Stimulated activated CD8-positive, alpha-beta memory T cell treated with anti-CD3 and anti-CD28 coated beads, Interleukin-4, amount 100 ng/mL, for 4 hours (primary cell): ENCODE data around the gene NFIA.

ENCODE experiments used
- DNase-seq, 2 donors: peaks; one replicate each; pipeline ENCODE4 v3.0.0-alpha.2; 2020; ENCODE audit warnings: low read depth in 2 of 2, low spot score in 1 of 2

The NFIA gene

DNA sequence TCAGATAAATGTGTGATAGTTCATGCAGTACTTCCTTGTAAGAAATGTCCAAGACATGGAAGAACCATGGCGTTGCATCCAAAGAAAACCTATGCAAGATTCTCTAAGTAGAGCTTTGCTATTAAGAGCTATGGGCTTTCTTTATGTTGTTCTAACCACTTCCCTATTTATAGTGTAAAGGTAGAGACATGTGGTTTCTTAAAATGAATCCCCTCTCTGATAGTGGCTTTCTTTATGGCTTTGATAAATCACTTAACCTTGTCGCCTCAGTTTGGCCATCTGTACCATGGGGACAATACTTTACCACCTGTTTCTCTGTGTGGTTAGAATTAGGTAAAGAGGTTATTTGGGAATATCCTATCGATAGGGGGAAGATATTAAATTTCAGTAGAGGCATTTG lies 305.5 kb downstream of the NFIA start:
- DNase-seq: no peak

DNA sequence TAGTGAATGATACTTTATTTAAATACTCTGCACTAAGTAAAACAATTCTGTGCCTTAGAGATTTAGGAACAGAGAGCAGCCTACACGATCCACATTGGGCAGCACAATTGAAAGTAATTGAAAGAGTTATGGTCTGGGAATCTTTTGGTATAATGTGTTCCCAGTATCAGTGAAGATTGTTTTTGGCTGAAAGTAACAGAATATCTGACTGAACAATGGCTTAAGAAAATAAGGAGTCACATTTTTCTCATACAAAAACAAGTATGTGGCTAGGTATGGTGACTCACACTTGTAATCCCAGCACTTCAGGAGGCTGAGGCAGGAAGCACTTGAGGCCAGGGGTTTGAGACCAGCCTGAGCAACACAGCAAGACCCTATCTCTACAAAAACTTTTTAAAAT lies 306.2 kb downstream of the NFIA start:
- no peak for DNase-seq

DNA sequence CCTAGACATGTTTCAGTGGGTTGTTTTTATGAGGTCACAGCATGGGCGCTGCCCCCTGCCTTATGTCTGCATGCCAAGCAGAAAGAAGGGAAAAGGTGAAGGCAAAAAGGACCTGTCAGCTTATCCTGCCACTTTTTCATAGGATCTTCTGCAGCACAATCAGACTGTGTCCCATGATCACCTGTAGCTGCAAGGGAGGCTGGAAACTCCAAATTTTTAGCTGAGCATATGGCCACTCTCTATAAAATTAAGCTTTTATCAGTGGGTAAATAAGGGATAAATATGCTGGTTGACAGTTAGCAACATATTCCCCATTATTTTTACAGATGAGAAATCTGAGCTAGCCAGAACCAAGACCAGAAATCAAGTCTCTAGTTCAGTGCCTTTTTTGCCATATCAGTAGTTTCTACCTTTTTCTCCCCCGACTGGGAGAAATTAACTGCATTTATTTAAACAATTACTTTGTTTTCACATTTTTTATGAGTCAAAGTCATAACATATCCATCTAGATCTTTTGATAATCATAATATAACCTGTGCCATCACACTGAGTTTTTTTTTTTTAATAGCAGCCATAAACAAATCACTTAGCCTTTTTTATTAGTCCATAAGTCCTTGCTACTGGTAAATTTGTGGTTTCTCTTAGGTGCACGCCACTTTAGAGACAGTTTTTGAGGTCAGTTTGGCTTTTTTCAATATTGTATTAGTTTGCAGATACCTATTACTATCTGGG lies 307.0 kb downstream of the NFIA start:
- DNase-seq: no peak

DNA sequence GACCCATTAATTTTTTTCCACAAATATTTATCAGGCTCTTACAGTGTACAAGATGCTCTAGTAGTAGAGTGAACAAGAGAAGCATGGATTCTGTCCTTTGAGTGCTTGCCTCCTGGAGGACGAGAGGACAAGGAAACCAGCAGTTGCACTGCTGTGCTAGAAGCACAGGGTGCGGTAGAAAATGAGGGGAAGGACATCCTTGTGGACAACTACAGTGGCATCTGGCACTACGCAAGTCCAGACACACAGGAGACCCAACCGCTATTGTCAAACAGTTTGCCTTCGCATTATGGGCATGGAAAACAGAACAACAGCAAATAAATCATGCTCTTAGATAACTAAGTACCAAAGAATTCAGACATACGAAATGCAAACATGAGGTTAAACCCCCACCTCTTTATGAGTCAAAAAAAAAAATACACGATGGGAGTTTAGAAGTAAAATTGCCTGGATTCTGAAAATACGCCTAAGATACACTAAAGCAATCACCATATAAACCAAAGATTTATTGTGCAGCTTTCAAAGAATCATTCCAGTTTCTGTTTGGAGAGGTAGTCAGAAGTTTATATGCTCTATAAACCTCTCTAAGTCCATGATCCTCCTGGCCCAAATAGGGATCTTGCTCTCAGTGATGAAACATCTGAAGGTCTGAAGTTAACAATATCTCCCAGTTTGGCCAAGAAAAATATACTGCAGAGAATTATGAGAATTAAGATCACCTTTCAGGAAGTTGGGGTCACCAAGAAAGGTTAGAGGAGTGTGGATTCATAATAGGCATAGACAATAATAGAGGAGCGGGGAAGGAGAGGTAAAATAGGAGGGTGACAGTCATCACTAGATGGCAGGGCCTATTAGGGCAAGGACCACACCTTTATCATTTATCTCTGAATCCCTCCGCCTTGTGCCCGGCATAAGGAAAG lies 307.8 kb downstream of the NFIA start:
- DNase-seq: no peak

DNA sequence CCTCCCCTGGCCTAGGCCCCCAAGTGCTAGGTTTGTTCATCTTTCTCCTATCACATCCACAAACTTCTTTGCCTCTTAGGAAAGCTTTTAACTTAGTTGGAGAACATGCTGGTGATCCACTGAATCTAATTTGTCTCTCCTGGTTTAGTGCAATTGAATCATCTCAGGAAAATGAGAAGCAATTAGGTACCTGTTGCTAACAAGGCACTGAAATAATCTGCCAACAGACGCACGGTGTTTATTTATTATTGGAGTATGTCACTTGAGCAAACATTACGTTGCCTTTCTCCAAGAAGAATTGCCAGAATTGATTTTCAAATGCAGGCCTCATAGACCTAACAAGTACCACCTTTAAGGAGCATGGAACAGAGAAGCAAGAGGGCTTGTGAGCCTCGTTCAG lies 309.4 kb downstream of the NFIA start:
- no peak for DNase-seq

DNA sequence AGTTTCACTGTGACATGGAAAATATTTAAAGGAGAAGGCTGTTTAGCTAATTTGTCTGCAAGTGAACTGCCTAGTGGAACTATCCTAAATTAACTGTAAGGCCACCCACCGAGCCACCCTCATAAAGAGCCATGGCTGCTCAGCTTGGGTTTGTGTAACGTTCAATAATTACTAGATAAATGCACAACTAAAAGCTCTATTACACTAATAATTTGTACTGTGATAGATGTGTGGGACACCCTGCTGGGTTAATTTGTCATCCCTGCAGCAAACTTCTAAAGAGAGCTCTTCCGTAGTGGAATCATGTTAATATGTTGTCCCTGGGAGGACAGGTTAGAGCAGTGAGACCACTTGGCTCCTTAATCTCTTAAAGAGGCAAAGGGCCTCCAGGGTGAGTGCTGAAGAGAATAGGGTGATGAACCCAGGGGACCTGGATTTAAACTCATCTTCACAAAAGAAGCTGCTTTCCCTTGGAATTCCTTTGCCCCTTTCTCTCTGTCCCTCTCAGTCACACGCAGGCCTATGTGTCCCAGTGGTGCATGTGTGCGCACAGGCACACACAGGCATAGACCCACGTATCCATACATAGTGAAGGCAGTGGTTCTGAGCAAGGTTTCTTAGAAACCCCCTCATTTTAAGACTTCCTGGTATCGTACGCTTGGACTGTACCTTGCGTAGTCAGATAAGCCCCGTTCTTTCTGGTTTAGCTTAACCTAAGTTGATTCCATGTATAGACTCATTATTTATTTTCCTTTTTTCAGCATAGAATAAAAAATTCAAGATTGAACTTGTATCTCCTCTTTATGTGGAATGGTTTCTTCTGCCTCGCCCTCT lies 310.3 kb downstream of the NFIA start:
- no peak for DNase-seq

DNA sequence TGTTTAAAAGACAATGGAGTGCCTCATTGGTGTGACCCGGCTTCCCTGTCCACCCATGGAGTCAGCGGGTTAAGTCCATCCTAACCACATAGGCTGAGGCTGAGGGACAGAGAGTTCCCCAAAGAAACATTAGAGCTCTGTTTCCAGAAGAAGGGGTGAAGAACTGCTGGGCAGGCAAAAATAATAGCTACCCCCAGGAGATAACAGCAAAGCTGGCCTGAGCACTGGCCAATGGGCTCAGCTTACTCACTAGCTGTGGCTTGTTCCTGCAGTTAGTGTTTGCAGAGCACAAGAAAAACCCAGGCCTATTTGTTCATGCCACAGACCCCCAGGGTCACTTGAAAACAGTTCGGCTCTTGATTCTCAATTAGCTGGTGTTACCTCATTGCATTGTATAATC lies 311.2 kb downstream of the NFIA start:
- DNase-seq: no peak

DNA sequence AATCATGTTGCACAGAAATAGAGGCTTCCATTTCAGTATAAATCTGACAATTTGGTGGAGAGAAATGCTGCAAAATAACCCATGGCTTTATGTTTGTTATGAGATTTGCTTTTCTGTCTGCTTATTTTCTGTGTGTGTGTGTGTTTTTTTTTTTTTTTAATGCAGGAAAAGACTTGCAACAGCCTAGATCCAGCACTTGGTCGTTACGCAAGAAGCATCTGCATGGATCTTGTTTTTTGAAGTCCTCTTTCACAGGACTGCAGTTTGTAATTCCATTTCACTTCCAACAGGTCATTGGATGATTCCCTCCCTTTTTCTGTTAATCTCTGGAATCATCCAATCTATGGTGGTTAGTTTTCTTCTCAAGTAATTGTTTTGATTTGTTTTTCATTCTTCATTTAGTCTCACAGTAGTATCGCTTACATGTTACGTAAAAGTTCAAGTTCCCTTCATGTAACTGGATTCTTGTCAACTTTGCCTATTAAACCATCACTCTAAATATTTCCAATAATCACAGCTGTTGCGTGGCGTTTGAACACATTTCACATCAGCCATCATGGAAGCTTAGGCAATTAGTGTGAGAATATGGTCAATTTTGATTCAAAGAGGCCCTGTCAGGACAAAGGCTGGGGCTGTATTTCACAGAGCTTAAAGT lies 312.9 kb downstream of the NFIA start:
- no peak for DNase-seq

DNA sequence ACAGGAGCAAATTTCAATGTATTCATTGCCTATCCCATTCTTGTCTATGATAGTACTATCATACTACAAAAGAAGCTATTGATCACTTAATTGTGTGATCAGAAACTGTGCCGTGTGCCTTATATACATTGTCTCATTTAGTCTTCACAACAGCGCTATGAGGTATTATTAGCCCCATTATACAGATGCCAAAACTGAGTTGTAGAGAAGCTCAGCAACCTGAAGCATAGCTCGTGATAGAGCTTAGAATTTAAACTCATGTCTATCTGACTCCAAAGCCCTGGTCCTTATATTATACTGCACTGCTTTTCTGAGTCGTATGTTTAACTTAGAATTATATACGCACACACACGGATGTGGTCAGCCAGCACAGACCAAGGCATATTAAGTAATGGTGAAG lies 315.1 kb downstream of the NFIA start:
- no peak for DNase-seq

DNA sequence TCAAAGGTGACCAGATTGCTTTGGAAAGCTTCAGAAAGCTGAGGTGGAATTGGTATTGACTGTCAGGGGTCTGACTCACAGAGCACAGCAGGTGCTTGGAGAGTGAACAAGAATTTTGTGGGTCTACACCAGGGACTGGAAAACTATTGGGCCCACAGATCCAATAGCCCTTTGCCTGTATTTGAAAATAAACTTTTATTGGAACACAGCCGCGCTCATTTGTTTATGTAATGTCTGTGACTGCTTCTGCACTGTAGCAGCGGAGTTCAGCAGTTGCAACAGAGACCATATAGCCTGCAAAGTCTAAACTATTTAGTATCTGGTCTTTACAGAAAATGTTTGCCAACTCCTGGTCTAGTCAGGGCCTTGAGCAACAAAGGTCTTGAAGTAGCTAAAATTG lies 315.6 kb downstream of the NFIA start:
- DNase-seq: no peak

DNA sequence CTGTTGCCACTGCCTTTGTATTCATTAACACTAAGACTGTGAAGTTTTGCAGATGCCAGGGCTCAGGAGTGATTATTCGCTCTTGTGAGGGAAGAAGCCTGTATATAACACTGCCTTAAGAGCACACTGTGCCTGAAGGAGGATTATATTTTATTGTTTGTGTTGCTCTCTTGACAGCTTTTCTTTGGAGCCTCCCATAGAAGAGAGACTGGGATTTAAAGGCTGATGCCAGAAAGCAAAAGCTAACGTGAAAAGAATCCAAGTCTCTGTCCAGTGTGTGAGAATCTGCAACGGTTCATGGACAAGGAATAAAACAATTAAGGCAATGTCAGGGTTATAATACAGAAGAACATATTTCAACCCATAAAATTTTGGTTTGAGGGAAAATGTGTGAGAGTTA lies 316.8 kb downstream of the NFIA start:
- DNase-seq: no peak

DNA sequence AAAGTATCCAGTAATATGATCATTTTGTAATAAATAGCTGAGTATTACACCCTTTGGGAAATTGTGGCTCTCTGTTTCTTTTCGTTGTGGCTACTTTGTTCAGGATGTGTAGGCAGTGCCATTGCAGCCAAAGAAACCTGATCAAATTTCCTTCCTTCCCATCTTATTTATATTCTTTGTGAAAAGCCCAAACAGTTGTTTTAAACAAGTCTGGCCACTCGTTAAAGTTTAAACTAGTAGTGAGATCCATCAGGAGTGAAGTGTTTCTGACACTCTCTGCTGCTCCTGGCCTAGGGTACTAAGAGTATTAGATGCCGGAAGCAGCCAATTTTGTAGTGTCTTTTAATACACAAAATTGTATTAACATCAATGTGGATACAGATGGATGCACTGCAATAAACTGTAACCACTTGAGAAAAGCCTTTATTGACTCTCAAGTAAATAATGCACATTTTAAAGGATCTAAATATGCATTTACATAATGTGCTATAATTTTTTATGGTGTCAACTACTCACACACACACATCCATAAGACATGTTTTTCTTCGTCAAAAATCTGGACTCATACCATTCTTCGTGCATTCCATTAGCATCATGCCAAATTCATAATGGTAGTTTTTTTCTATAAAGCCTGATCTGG lies 317.9 kb downstream of the NFIA start:
- no peak for DNase-seq

DNA sequence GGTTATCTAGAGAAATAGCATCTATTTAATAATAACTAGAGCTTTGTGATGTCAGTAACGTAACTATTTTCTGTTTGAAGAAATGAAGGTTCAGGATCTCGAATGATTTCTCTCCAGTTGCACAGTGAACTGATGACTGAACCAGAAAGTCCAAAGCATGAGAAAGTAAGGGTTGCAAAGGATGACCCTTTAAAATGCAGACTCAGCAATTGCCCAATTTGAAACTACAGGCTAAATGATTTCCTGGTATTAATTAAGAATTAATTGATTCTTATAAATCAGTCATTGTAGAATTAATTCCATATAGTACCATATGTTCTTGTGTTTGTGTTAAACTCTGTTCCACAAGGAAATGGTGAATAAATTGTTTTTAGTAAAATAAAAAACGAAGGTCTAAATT lies 318.6 kb downstream of the NFIA start:
- DNase-seq: no peak

DNA sequence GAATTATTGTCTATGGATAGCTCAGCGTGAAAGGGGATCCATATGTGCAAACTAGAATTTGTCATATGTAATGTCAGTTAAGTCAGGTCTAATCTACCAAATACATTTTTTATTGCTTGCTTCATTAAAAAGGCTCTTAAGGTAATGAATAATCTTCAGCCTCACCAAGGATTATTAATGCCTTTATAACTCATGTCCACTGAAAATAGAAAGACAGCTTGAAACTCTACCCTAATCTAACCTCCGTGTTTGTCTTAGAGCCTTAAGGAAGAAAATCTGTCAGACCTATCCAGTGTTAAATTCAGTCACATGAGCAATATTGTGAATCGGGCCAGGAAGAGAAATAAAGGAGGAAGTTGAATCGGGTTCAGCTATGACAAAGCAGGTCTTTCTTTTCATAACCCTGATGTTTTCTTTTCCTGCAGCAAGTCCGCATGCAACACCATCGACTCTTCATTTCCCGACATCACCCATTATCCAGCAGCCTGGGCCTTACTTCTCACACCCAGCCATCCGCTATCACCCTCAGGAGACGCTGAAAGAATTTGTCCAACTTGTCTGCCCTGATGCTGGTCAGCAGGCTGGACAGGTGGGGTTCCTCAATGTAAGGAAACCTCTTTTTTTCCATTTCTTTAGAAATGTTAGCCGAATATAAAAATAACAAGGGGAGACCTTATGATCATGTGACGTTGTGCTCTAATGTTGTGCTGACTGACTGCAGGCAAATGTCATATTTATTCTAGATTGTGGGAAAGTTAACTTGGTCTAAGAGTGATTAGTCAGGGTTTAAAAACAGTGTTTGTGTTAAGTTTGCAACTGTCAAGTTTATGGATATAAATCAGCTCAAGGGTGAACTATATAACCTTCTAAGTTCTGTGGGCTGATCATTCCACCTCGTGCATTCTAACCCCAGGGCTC lies 321.6 kb downstream of the NFIA start:
- DNase-seq: no peak

DNA sequence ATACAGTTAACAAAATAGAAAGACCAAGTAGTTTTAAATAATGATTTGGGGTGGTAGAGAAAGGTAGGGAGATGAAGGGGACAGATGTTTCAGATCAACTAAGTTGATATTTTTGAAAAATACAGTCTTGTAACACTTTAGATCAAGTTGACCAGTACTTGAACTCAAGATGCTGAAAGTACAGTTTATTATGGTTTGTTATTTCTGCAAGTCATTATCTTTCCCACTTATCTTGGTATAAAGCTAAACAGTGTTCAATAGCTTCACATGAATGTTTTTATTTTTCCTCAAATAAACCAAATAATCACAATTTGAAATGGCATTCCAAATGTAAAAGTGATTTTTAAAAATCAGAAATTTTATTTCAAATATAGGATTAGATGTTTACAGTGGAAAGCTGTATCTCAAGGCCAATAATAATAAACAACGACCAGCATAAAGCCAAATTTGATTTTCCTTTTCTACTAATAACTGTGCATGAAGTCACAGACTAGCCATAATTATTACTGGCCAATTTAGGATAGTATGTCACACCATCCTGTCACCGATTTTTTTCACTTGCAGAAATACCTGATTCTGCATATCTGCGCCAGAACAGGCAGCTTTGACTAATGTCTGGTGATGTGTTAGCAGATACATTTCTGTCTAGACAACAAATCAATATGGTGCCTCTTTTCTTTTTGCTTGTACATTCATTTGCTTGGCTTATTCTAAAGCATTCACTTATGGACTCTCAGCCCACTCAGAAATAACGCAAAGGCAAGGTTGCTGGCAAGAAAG lies 322.4 kb downstream of the NFIA start:
- DNase-seq: no peak

DNA sequence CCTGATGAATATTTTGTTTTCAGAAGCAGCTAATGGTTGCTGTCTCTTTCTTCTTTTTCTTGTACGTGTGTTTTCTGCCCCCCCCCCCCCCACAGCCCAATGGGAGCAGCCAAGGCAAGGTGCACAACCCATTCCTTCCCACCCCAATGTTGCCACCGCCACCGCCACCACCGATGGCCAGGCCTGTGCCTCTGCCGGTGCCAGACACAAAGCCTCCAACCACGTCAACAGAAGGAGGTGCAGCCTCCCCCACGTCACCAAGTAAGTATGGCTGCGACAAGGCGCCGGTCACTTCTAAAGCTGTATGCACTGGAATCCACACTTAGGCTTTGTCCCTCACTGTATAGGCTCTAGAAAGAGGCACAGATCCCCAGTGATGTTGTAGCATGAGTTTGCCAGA lies 324.1 kb downstream of the NFIA start:
- DNase-seq: no peak

DNA sequence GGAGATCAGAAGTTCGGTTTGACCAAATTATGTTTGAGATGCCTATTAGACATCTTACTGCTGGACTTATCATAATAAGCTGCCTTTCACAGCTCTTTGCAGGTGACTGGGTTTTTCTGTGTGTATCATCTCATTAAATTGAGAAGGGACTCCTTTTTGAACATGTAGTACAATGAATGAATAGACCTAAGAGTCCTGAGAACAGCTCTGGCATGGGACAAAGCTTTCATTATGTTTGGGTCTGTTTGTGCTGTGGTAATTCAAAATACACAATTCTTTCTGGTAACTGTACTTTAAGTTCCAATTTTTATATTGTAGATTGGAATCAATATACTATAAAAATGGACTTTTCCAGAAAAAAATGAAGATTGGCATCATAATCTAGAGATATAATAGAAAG lies 330.2 kb downstream of the NFIA start:
- no peak for DNase-seq

DNA sequence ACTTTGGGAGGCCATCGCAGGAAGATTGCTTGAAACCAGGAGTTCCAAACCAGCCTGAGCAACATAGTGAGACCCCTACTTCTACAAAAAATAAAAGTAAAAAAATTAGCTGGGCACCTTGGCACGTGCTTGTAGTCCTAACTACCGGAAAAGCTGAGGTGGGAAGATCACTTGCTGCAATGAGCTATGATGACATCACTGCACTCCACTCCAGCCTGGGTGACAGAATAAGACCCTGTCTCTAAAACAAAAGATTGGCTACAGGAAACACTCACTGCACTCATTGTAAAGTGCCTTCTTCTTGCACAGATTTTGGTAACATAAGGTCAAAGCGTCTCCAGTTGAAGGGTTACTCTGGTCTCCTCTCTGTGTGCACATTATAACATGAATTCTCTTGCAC lies 336.8 kb downstream of the NFIA start:
- DNase-seq: no peak

DNA sequence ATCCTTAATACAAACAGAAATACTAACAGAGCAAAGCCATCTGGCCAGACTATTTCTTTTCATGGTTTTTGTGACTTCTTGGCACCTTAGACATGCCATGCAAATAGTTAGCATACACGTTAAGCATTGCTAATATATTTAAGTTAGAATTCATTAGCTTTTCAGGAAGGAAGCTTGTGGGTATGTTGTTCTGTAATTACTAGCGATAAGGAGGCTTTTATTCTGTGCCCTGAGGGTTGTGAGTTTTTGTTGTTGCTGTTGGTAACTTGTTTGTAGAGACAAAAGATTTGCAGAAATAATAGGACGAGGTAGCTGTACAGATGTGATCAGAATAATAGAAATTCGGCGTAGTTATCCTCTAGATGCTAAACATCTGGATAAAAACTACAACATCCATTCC lies 337.3 kb downstream of the NFIA start:
- DNase-seq: no peak
